Right lung (tissue), 5 donors: Measurements from ENCODE around the gene KIFC3. TPM values are rescaled to one million over a fixed set of nuclear protein-coding genes. Genes with fewer than 3 reads are reported as not detected.
"Not testable (repeated sequence)": the region's sequence is repeated elsewhere in the genome, so short reads cannot be mapped to it uniquely, and the experiment has no call there.

ENCODE experiments used
- DNase-seq, 2 donors: peaks; one replicate each; pipeline ENCODE4 v3.0.0-alpha.2; 2013
- polyA plus RNA-seq, 5 donors: library from polyadenylated mRNA; unstranded; fragments of 120-200 nt; gene quantifications; one replicate each; pipeline versions ENCODE4 v1.2.1 to v1.2.3, GENCODE V29; 2013; ENCODE audit warnings: inconsistent platforms in 1 of 5, low replicate concordance in 1 of 5; ENCODE audit not compliant: insufficient read length in 5 of 5, insufficient read depth in 1 of 5

KIFC3 gene
- polyA plus RNA-seq, 5 donors: 34.9 to 63.6 (median 56.6) TPM

- DNase-seq: no peak
Measured at GRCh38 chr16:57791195-57791892, 10.9 kb downstream of the KIFC3 start.

DNA sequence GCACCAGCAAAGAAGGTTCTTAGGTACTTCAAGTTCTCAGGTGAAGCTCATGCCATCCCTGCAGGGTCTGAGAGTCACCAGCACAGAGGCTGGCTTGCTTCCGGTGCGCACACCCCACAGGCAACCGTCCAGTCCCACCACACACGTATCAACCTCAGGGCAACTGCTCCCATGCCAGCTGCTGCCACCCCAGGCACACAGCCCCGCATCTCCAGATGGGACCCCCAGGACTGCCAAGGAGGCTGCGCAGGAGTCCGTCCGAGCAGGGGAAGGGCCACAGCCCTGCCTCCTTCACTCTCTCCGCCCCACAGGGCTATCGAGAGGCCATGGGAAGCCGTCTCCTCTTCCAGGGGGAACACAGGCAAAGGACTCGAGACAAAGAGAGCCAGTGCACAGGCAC is 13.3 kb downstream of the KIFC3 start:
- no peak for DNase-seq

DNA sequence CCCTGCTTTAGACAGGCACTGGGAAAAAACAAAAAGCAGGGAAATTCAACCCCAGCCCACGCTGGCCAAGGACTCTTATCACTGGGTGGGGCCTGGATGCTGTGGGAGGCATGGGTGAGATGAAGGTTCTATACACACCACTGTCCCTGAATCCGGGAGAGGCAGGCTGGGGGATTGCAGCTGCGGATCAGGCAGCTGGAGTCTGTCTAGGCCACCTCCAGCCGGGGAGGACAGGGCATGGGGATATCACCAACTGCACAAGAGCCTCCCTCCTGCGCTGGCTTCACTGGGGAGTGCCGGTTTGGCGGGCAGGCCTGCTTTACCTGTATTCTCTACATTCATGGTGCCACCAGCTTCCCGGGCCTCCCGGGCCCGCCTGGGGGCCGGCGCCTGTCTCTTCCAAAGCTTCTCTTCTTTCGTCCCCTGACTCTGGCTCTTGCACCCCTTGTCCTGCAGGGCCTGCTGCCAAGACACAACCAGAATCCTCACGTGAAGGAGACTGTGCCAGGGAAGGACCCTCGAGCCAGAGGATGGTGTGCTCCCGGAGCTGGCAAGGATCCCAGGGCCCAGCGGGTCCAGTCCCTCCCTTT is 13.9 kb downstream of the KIFC3 start:
- peak in 1 of 2 donors; percentile 69 for DNase-seq

GRCh38 chr16:57787519-57787905 is 14.8 kb downstream of the KIFC3 start:
- no peak for DNase-seq

- peak; percentile 76 to 77 for DNase-seq
Measured at GRCh38 chr16:57786632-57787518, 15.4 kb downstream of the KIFC3 start.

GRCh38 chr16:57785924-57786323 is 16.4 kb downstream of the KIFC3 start:
- no peak for DNase-seq

GRCh38 chr16:57785385-57785784 is 16.9 kb downstream of the KIFC3 start:
- DNase-seq: no peak

GRCh38 chr16:57784334-57784733 is 18.0 kb downstream of the KIFC3 start:
- no peak for DNase-seq

- no peak for DNase-seq
Measured at GRCh38 chr16:57783883-57784282, 18.4 kb downstream of the KIFC3 start.

DNA sequence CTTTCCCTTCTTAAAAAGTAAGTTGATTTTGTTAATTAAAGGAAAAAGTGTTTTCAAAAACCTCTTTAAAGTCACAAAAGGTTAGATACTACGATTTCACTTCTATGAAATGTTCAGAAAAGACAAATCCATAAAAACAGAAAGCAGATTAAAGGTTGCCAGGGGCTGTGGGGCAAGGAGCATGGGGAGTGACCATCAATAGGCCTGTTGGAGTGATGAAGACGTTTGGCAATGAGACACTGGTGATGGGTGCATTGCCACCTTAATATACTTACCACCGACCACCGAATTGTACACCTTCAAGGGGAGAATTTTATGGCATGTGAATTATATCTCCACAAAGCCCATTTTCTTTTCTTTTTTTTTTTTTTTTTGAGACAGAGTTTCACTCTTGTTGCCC is 19.2 kb downstream of the KIFC3 start:
- DNase-seq: no peak

- not testable (repeated sequence) for DNase-seq
Measured at GRCh38 chr16:57782607-57783055, 19.7 kb downstream of the KIFC3 start.

DNA sequence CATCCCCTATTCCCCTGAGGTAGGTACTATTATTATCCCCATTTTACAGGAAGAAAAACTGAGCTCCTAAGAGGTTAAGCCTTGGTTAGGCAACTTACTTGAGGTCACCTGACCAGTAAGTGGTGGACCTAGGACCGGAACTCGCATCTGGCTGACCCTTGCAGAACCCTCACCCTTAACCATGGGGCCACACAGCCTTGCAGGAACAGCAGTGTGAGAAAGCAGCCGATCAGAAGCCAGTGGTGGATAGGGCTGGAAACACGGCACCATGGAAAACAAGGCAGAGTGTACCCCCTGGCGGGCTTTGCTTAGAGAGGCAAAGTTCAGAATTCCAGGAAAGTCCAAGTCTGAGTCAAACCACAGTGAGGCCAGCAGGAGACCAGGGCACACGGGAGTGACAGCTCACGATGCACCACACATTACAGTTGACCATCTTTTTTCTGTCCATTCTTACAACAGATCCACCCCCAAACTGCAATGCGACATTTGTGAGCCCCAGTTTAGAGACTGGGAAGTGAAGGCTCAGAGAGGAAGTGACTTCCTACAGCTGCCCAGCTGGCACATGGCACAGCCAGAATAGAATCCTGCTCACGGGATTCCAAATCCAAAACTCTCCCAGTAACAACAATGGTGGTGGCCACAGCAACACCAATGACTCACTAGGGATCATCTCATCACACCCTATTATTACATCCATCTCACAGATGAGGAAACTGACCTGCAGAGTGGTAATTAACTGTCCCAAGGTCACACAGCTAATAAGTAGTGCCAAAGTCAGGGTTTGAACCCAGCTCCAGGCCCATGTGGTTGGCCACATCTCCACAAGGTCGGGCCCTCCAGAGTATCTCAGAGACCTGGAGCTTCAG is 20.3 kb downstream of the KIFC3 start:
- no peak for DNase-seq

DNA sequence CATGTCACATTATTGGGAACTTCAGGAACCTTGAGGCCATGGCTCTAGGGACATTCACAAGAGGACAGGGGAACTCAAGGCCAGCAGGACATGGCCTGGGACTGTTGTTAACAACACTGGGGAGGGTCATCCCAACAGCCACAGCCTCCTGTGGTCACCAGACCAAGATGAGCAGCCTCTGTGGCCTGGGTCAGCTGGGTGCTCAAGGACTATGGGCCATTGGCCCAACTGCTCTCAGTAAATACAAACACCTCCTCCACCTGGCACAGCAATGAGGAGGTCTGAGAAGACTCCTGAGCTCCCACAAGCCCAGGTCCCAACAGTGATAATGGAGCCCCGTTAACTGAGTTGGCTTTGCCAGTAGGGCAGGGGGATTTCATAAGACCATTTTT is 20.9 kb downstream of the KIFC3 start:
- DNase-seq: no peak

- DNase-seq: not testable (repeated sequence)
Measured at GRCh38 chr16:57779836-57780235, 22.5 kb downstream of the KIFC3 start.

DNA sequence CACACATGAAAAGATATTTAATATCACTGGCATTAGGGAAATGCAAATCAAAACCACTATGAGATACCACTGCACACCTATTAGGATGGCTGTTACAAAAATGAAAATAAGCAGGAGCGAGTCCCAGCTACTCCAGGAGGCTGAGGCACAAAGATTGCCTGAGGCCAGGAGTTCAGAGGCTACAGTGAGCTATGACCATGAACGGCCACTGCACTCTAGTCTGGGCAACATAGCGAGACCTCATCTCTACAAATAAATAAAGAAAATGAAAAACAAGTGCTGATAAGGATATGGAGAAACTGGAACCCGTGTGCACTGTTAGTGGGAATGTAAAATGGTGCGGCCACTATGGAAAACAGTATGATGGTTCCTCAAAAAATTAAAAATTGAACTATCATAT is 23.6 kb downstream of the KIFC3 start:
- DNase-seq: no peak

DNA sequence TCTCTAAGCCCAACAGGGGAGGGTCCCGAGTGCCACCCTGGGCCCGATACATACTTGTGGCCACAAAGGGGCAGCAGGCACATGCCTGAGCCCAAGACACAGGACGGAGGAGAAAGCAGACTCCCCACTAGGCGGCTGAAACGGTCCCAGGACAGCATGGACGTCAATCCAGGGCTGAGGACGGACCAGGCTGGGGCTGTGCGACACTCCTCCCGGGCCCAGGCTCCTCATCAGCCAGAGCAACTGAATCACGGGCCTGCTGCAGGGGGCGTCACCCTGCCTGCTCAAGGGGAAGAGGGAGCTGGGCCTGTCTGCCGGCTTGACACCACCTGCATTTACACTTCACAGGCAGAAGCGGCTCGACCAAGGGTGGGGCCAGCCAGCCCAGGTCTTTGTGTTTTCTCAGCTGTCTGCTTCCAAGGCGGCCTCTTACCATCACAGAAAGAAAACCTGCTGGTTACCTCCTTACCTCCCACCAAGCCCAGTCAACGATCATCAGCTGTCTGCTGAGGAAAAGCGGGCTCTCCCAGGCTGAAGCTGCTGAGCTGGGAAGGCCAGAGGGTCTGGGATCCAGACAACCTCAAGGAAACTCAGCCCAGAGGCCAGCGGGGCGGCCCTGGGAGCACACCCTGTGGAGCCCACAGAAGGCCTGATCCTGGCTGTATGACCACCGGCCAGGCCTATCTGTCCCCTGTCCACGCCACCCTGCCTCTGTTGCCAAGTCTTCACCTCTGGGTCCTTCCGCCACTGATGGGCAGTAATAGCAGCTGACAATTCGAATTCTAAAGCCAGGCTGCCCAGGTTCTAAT is 26.4 kb downstream of the KIFC3 start:
- DNase-seq: no peak

GRCh38 chr16:57774705-57775285 is 27.5 kb downstream of the KIFC3 start:
- no peak for DNase-seq

DNA sequence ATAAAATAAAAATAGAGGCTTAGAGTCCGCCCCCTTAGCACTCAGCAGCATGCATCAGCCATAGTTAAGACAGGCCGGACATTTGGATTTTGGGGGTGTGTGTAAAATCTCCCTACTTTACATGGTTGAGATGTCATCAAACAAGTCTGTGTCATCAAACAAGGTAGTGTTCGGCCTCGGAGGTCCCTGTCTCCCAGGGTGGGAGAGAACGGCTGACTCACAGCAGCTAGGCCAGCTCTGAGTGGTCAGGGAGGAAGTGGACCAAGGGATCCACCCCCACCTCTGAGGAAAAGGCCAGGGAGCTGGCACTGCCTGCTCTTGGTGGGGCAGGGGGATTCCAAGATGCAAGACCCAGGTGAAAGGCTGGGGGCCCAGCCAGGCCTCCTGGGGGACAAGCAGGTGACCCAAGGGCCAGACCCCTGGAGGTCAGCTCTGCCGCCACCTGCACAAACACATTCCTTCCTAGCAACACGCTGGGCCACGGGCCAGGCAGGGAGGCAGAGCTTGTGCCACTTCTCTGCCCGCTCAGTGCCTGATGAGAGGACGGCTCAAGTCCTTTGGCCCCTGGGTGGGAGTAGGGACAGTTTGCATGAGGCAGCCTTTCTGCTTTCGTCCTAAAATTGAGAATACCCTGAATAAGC is 28.5 kb downstream of the KIFC3 start:
- no peak for DNase-seq

DNA sequence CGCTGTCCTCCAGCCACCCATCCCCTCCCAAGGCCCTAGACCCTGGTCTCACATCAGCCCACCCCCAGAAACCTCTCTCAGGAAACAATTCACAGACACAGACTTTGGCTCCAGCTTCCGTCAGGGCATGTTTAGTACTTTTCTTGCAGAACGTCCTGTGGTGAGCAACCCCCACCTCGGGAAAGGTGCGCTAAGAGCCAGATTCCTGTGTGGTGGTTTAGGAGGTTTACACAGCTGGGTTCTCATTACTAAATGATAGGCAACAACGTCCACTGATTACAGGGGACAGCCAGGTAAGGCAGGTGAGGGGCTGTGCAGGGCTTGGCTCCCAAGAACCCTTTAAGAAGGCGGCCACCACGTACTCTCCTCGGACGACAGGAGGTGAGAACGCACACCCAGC is 29.3 kb downstream of the KIFC3 start:
- no peak for DNase-seq
